Tibial nerve (tissue), 4 donors: ENCODE data around the gene UPB1. TPM values are rescaled to one million over a fixed set of nuclear protein-coding genes. Genes with fewer than 3 reads are reported as not detected.

Experiments
- DNase-seq, 2 donors: peaks; one replicate each; pipeline ENCODE4 v3.0.0-alpha.2; 2019; ENCODE audit warnings: low spot score in 2 of 2
- H3K27ac ChIP-seq, 4 donors: fragments of 200-600 bp; sonication (generic) in 3 of 4; one replicate each; pipeline ENCODE4 v1.5.1; 2017 to 2019; ENCODE audit warnings: mild to moderate bottlenecking in 1 of 4
- H3K27me3 ChIP-seq, 2 donors: fragments of 200-600 bp; sonication (generic) in 1 of 2; one replicate each; pipeline versions ENCODE4 v1.5.1 to v1.6.0; 2017 to 2019
- H3K36me3 ChIP-seq, 3 donors: fragments of 200-600 bp; sonication (generic); one replicate each; pipeline ENCODE4 v1.5.1; 2018 to 2019
- H3K4me1 ChIP-seq, 4 donors: fragments of 200-600 bp; sonication (generic) in 3 of 4; one replicate each; pipeline ENCODE4 v1.5.1; 2017 to 2019
- H3K4me3 ChIP-seq, 4 donors: fragments of 200-600 bp; sonication (generic) in 3 of 4; one replicate each; pipeline ENCODE4 v1.5.1; 2017 to 2019; ENCODE audit warnings: mild to moderate bottlenecking in 1 of 4, moderate library complexity in 1 of 4
- H3K9me3 ChIP-seq, 4 donors: fragments of 200-600 bp; sonication (generic) in 3 of 4; one replicate each; pipeline ENCODE4 v1.5.1; 2017 to 2019
- EP300 ChIP-seq, 2 donors: sonication (generic); formaldehyde crosslinking; IDR thresholded peaks; one replicate each; pipeline ENCODE4 v1.6.1; 2017; ENCODE audit warnings: antibody characterized with exemption in 2 of 2, mild to moderate bottlenecking in 1 of 2
- POLR2A ChIP-seq, 2 donors: fragments of 450-650 bp; IDR thresholded peaks; one replicate each; pipeline ENCODE4 v1.6.1; 2017; ENCODE audit warnings: antibody characterized with exemption in 2 of 2, mild to moderate bottlenecking in 2 of 2, moderate library complexity in 2 of 2
- WGBS, 2 donors: methylation state at CpG; one replicate each; pipeline ENCODE4 v1.1.5; 2018; 5-methylcytosine and 5-hydroxymethylcytosine counted together
- total RNA-seq, 4 donors: library from RNA; depleted of rRNA; stranded (reverse); fragments of >200 nt; gene quantifications; one replicate each; pipeline ENCODE4 v1.1.0, GENCODE V29; 2016
- TF ChIP-seq, protein P1 (sequence below), 5 experiments: fragments of 200-600 bp in 3 of 5; fragments of 450-650 bp in 2 of 5; sonication (generic) in 3 of 5; IDR thresholded peaks; one replicate each; pipeline ENCODE4 v1.5.1; 2016 to 2019; ENCODE audit warnings: antibody characterized with exemption in 5 of 5, mild to moderate bottlenecking in 3 of 5, moderate library complexity in 2 of 5

The UPB1 gene
- total RNA-seq, 4 donors from 2014 or later, result 0.44 to 0.98 (median 0.63) TPM; not detected in 1

DNA sequence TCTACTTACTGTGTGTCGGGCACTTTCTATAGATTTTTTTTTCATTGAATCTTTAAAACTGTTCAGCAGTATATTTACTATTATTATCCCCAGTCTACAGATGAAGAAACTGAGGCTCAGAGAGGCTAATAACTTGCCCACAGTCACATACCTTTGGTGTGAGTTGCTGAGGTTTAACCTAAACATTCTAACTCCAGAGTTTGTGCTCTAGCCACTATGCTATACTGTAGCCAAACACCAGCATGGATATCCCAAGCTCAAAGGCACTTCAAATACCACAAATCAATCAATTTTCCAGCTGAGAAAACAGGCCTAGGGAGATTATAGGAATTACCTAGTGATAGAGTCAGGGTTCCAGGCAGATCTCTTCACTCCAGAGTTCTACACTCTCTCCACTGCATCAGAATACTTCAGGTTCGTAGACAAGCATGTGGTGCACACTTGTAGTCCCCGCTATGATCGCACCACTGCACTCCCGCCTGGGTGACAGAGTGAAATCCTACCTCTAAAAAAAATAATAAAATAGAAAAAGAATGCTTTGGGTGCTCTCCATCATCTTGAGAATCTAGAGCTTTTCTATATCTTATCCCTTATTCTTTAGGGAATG, 20.4 kb upstream of the UPB1 start:
- peaks cover 0 to 5% (median 0%) of the 10 kb centered on the region in 4 donors for H3K9me3 ChIP-seq
- DNase-seq, result no peak
- no peaks in the 10 kb centered on the region for H3K36me3 ChIP-seq
- 79 to 83% methylated on average over 5 of the region's 5 CpGs for WGBS, 2 donors
- no peak for TF ChIP-seq EP300 (IDR thresholded peaks at IDR 0.05)
- TF ChIP-seq POLR2A (IDR thresholded peaks at IDR 0.05), result no peak
- TF ChIP-seq, protein P1, sequence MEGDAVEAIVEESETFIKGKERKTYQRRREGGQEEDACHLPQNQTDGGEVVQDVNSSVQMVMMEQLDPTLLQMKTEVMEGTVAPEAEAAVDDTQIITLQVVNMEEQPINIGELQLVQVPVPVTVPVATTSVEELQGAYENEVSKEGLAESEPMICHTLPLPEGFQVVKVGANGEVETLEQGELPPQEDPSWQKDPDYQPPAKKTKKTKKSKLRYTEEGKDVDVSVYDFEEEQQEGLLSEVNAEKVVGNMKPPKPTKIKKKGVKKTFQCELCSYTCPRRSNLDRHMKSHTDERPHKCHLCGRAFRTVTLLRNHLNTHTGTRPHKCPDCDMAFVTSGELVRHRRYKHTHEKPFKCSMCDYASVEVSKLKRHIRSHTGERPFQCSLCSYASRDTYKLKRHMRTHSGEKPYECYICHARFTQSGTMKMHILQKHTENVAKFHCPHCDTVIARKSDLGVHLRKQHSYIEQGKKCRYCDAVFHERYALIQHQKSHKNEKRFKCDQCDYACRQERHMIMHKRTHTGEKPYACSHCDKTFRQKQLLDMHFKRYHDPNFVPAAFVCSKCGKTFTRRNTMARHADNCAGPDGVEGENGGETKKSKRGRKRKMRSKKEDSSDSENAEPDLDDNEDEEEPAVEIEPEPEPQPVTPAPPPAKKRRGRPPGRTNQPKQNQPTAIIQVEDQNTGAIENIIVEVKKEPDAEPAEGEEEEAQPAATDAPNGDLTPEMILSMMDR (IDR thresholded peaks at IDR 0.05), result no peak
- no peak overlapping the region for H3K27ac ChIP-seq
- no peaks in the 10 kb centered on the region for H3K27me3 ChIP-seq
- H3K4me1 ChIP-seq, result peaks cover 0 to 38% (median 5%) of the 10 kb centered on the region in 4 donors
- no peak overlapping the region for H3K4me3 ChIP-seq

DNA sequence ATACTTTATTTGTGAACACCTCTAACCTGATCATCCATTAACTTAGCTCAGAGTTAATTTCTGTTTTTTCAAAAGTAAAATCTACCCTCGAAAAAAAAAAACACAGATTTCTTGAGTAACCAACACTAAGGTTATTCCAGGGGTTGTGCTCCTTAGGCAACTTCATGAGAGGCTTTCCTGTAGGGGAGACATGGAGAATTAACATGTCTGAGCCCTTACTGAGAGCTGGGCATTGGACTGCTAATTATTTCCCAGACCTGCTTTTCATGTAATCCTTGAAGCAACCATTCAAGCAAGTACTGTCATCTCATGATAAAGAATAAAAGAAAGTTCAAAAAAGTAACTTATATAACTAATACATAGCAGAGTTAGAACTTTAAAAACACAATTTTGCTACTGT, 13.5 kb upstream of the UPB1 start:
- WGBS, 2 donors, result 49 to 64% methylated on average over 1 of the region's 1 CpG
- Histone ChIP-seq H3K4me3 (no peak overlapping the region), H3K9me3 (no peaks in the 10 kb centered on the region), H3K27me3 (no peaks in the 10 kb centered on the region), H3K36me3 (no peaks in the 10 kb centered on the region), H3K4me1 (peaks cover 0 to 8% (median 0%) of the 10 kb centered on the region in 4 donors), H3K27ac (no peak overlapping the region)
- no peak for DNase-seq
- TF ChIP-seq EP300 (IDR thresholded peaks at IDR 0.05) (no peak), POLR2A (IDR thresholded peaks at IDR 0.05) (no peak)
- TF ChIP-seq, protein P1 (IDR thresholded peaks at IDR 0.05), result no peak

DNA sequence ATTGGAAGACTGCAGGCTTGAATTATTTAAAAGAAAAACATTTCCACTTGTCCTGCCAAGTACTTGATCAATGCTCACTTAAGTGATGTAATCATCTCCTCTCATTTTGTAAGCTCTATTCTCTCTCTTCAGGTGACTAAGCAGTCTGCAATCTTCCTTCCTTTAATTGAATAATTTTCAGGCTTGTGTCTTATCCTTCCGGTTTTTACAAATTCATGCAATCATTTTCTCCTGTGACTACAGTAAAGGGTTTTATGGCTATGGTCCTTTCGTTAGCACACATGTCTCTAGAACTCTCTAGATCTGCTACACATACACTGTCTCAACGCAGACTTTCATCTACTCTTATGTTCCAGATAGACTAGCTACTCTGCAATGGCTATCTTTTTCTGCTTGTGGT, 12.6 kb upstream of the UPB1 start:
- 50 to 54% methylated on average over 3 of the region's 3 CpGs for WGBS, 2 donors
- Histone ChIP-seq H3K4me3 (no peak overlapping the region), H3K27me3 (no peaks in the 10 kb centered on the region), H3K27ac (no peak overlapping the region), H3K4me1 (peaks cover 0 to 8% (median 0%) of the 10 kb centered on the region in 4 donors), H3K9me3 (no peaks in the 10 kb centered on the region), H3K36me3 (no peaks in the 10 kb centered on the region)
- no peak for DNase-seq
- TF ChIP-seq EP300 (IDR thresholded peaks at IDR 0.05), result peak in 1 of 2 donors; percentile 46
- TF ChIP-seq, protein P1 (IDR thresholded peaks at IDR 0.05), result no peak

DNA sequence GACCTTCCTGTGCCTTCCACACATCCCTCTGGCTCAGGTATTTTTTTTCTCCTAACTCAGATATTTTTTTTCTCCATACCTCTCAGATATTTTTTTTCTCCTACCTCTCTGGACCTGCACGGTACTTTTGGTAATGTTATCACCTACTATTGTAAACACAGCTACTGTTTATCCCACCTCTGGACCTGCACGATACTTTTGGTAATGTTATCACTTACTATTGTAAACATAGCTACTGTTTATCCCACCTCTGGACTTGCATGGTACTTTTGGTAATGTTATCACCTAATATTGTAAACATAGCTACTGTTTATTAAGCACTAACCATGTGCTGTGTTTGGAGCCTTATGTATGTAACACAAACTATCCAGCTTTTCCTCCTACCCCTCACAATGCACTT, 12.1 kb upstream of the UPB1 start:
- 80 to 81% methylated on average over 2 of the region's 2 CpGs for WGBS, 2 donors
- Histone ChIP-seq H3K36me3 (no peaks in the 10 kb centered on the region), H3K4me1 (peaks cover 0 to 8% (median 0%) of the 10 kb centered on the region in 4 donors), H3K4me3 (no peak overlapping the region), H3K9me3 (no peaks in the 10 kb centered on the region), H3K27ac (no peak overlapping the region), H3K27me3 (no peaks in the 10 kb centered on the region)
- TF ChIP-seq, protein P1 (IDR thresholded peaks at IDR 0.05), result no peak
- TF ChIP-seq POLR2A (IDR thresholded peaks at IDR 0.05) (no peak), EP300 (IDR thresholded peaks at IDR 0.05) (no peak)
- DNase-seq, result no peak

DNA sequence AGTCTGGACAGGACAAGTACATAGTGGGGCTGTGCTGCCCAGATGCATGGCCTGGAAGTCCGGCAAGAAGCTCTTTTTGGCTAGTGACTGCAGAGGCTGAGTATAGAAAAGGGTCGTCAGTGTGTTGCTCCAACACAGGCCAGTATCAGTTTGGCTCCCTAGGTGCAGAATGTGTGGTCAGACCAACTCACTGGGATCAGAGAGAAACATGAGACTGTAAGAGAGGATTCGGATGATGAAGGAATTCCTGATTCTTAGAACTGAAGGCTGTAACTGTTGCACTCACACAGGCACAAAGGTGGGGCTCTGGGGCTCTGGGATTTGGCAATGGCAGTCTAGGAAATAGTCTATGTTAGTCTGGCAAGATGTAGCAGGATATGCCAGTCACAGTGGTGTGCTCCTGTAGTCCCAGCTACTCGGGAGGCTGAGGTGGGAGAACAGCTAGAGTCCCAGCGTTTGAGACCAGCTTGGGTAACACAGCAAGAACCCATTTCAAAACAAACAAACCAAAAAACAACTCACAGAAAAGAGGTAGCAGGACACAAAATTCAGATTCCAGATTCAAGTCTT, 11.1 kb upstream of the UPB1 start:
- Histone ChIP-seq H3K27me3 (no peaks in the 10 kb centered on the region), H3K36me3 (no peaks in the 10 kb centered on the region), H3K4me3 (no peak overlapping the region), H3K4me1 (peaks cover 0 to 8% (median 0%) of the 10 kb centered on the region in 4 donors), H3K9me3 (no peaks in the 10 kb centered on the region), H3K27ac (no peak overlapping the region)
- DNase-seq, result no peak
- 50 to 65% methylated on average over 5 of the region's 5 CpGs for WGBS, 2 donors
- TF ChIP-seq EP300 (IDR thresholded peaks at IDR 0.05) (no peak), POLR2A (IDR thresholded peaks at IDR 0.05) (no peak)
- TF ChIP-seq, protein P1 (IDR thresholded peaks at IDR 0.05), result no peak
